ENCODE measurements around the gene RENBP.
A peak's percentile ranks its signal among the peaks of the same experiment; 100 is the strongest.

The RENBP gene

GRCh38 chrX:153911798-153912197 lies 32.6 kb downstream of the RENBP start:
- no peak for DNase-seq

GRCh38 chrX:153910446-153910845 lies 34.0 kb downstream of the RENBP start:
- DNase-seq: no peak

- DNase-seq: no peak
These were observed 34.5 kb downstream of the RENBP start for GRCh38 chrX:153909980-153910360.

- DNase-seq: no peak
These were observed 35.1 kb downstream of the RENBP start for GRCh38 chrX:153909024-153909979.

- no peak for DNase-seq
These were observed 36.1 kb downstream of the RENBP start for GRCh38 chrX:153908219-153908860.

- DNase-seq: no peak
These were observed 37.0 kb downstream of the RENBP start for GRCh38 chrX:153907456-153907855.

- no peak for DNase-seq
These were observed 38.1 kb downstream of the RENBP start for GRCh38 chrX:153906126-153906917.

GRCh38 chrX:153905481-153906095 lies 38.9 kb downstream of the RENBP start:
- no peak for DNase-seq

GRCh38 chrX:153903991-153904957 lies 40.2 kb downstream of the RENBP start, which contains the start of gene AVPR2:
TSS of gene AVPR2 (plus strand) at chrX:153904673. CDS start at chrX:153905146, 473 bp downstream.
- no peak for DNase-seq

- DNase-seq: no peak
These were observed 41.0 kb downstream of the RENBP start for GRCh38 chrX:153903238-153903980.

- no peak for DNase-seq
These were observed 42.1 kb downstream of the RENBP start for GRCh38 chrX:153902385-153902784.

GRCh38 chrX:153901753-153902140 lies 42.7 kb downstream of the RENBP start:
- DNase-seq: no peak

GRCh38 chrX:153900831-153901752 lies 43.4 kb downstream of the RENBP start:
- peak; percentile 72 for DNase-seq

- no peak for DNase-seq
These were observed 46.5 kb downstream of the RENBP start for GRCh38 chrX:153897899-153898298.

- no peak for DNase-seq
These were observed 55.3 kb downstream of the RENBP start for GRCh38 chrX:153889123-153889522.

- DNase-seq: no peak
These were observed 56.1 kb downstream of the RENBP start for GRCh38 chrX:153888344-153888743.

- DNase-seq: no peak
These were observed 57.1 kb downstream of the RENBP start for GRCh38 chrX:153887385-153887784.

GRCh38 chrX:153886915-153887314 lies 57.5 kb downstream of the RENBP start:
- no peak for DNase-seq

Data from NCI-H1436 (cell line).